Measurements from ENCODE around the gene TAF3.

Gene TAF3

GRCh38 chr10:8061274-8062211 lies 243.2 kb downstream of the TAF3 start:
- DNase-seq, result peak; percentile 68

GRCh38 chr10:8063128-8063908 lies 245.0 kb downstream of the TAF3 start:
- DNase-seq, result no peak

- no peak for DNase-seq
Observed at GRCh38 chr10:8063935-8064334, 245.6 kb downstream of the TAF3 start.

DNA sequence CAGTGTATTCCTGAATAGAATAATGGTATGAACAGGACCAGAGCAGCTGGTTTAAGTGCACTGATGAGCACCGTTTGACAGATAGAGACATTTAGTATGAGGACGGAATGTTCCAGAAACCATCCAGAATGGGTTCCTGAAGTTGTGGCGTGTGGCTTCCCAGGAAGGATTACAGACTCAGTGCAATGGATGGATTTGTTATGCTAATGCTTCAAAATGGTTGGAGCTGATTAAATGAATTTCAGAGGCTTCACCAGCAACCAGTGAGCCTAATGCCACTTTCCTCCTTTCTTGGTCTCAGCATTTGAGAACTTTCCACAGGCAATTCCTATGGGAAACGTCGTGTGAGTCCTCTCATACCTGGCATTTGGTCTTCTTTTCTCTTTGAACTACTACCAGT lies 246.1 kb downstream of the TAF3 start:
- no peak for DNase-seq

- DNase-seq, result no peak
Observed at GRCh38 chr10:8065651-8066050, 247.3 kb downstream of the TAF3 start.

- no peak for DNase-seq
Observed at GRCh38 chr10:8066124-8066523, 247.8 kb downstream of the TAF3 start.

Measured in CD4-positive, alpha-beta T cell treated with Interleukin-10 for 1 hour (primary cell).